Parathyroid adenoma (tissue), 2 donors: Measurements from ENCODE around the gene CST1.
"Not testable (repeated sequence)": the region's sequence is repeated elsewhere in the genome, so short reads cannot be mapped to it uniquely, and the experiment has no call there.

Experiments used
- H2AFZ ChIP-seq: fragments of 300-600 bp; sonication (generic); one replicate; pipeline ENCODE4 v1.7.0; 2017; ENCODE audit warnings: antibody characterized with exemption, mild to moderate bottlenecking
- H3K27ac ChIP-seq: fragments of 300-600 bp; sonication (generic); one replicate; pipeline ENCODE4 v1.7.0; 2017
- H3K27me3 ChIP-seq: fragments of 300-600 bp; sonication (generic); one replicate; pipeline ENCODE4 v1.7.0; 2017; ENCODE audit warnings: low read length; ENCODE audit not compliant: control insufficient read depth, insufficient read depth
- H3K36me3 ChIP-seq: fragments of 300-600 bp; sonication (generic); one replicate; pipeline ENCODE4 v1.7.0; 2017; ENCODE audit warnings: low read length; ENCODE audit not compliant: control insufficient read depth, insufficient read depth
- H3K4me1 ChIP-seq: fragments of 300-600 bp; sonication (generic); one replicate; pipeline ENCODE4 v1.7.0; 2017; ENCODE audit warnings: control low read depth
- H3K4me2 ChIP-seq: fragments of 300-600 bp; sonication (generic); one replicate; pipeline ENCODE4 v1.7.0; 2017; ENCODE audit warnings: low read length
- H3K4me3 ChIP-seq: fragments of 300-600 bp; sonication (generic); one replicate; pipeline ENCODE4 v1.7.0; 2017; ENCODE audit warnings: low read depth, low read length
- H3K79me2 ChIP-seq: fragments of 300-600 bp; sonication (generic); one replicate; pipeline ENCODE4 v1.7.0; 2017; ENCODE audit warnings: control low read depth
- H3K9ac ChIP-seq: fragments of 300-600 bp; sonication (generic); one replicate; pipeline ENCODE4 v1.7.0; 2017; ENCODE audit warnings: mild to moderate bottlenecking
- H3K9me3 ChIP-seq: fragments of 300-600 bp; sonication (generic); one replicate; pipeline ENCODE4 v1.7.0; 2017; ENCODE audit warnings: low read length; ENCODE audit not compliant: control insufficient read depth
- TF ChIP-seq, protein P1 (sequence below): fragments of 300-600 bp; sonication (generic); IDR thresholded peaks from one replicate; pipeline ENCODE4 v1.7.0; 2017; ENCODE audit warnings: antibody characterized with exemption, mild to moderate bottlenecking
- donor health status: primary hyperparathyroidism.

CST1 gene, protein sequence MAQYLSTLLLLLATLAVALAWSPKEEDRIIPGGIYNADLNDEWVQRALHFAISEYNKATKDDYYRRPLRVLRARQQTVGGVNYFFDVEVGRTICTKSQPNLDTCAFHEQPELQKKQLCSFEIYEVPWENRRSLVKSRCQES

DNA sequence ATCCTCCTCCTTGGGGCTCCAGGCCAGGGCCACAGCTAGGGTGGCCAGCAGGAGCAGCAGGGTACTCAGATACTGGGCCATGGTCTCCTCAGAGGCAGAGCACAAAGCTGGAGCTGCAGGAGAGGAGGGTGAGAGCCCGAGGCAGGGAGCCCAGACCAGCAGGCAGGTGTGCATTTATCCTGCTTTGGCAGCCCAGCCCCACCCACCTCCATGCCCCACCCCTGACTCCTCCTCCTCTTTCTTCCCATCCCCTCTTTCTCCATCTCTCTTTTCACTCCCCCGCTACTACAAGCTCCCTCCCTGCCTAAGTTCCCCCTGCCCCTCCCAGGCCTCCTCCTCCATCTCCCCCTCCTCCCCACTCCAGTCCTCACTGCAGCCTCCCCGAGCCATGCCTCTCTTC, at the start of gene CST1:
CST1 (minus strand) TSS at position 150 of the 400 bp plus-strand sequence; CDS start at position 81, 69 bp downstream.
- H3K27me3 ChIP-seq, H3K9me3 ChIP-seq, H3K4me3 ChIP-seq, H3K79me2 ChIP-seq, H2AFZ ChIP-seq, H3K36me3 ChIP-seq, H3K4me2 ChIP-seq, H3K27ac ChIP-seq, H3K4me1 ChIP-seq, H3K9ac ChIP-seq: not testable (repeated sequence)

DNA sequence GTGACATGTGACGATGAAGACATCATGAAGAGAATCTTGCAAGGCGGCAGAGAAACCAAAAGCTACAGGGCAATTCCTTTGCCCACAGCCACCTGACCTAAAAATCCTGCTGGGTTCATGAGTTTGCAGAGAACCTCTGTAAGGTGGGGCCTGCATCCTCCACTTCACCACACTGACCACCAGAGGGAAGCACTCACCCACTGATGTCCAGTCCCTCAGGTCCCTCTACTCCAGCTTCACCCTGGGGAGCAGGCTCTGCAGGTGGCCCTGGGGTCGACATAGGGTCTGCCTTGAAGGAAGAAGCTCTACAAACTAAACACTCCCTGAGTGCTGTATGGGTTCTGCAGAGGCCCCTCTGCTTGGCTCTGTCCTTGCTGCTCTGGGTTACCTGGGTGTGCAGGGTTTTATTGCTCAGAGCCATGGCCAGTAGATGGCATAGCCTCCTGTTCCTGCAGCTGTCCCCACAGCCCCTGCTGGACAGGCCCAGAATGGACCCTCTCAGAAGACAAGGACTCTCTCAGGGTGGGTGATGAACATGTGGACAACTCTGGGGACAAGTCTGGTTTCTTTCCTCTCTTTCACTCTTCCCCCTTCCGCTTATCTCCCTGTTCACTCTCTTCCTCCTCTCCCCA, 48.6 kb upstream of the CST1 start:
- TF ChIP-seq, protein P1, sequence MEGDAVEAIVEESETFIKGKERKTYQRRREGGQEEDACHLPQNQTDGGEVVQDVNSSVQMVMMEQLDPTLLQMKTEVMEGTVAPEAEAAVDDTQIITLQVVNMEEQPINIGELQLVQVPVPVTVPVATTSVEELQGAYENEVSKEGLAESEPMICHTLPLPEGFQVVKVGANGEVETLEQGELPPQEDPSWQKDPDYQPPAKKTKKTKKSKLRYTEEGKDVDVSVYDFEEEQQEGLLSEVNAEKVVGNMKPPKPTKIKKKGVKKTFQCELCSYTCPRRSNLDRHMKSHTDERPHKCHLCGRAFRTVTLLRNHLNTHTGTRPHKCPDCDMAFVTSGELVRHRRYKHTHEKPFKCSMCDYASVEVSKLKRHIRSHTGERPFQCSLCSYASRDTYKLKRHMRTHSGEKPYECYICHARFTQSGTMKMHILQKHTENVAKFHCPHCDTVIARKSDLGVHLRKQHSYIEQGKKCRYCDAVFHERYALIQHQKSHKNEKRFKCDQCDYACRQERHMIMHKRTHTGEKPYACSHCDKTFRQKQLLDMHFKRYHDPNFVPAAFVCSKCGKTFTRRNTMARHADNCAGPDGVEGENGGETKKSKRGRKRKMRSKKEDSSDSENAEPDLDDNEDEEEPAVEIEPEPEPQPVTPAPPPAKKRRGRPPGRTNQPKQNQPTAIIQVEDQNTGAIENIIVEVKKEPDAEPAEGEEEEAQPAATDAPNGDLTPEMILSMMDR: peak; percentile 22

DNA sequence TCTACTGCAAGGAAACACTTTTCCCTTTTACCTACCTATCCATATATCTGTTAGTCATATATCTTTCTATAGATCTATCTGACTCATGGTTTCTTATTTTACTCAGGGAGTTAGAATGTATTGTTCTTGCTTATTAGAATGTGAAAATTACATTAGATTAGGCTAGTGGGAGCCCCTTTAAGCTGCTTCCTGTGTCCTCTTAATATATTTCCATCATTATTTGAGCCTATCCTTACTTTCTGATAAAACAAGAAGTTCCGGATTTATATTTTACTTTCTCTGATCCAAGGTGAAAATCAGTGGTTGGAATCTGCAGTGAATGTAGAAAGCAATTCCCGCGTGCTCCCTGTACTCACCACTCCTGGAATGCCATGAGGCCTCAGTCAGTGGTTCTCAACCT, 44.8 kb upstream of the CST1 start:
- H3K4me2 ChIP-seq: no peak overlapping the region
- no peak overlapping the region for H3K9ac ChIP-seq
- H3K4me1 ChIP-seq: no peaks in the 10 kb centered on the region
- no peaks in the 10 kb centered on the region for H3K79me2 ChIP-seq
- no peaks in the 10 kb centered on the region for H3K9me3 ChIP-seq
- H3K4me3 ChIP-seq: no peak overlapping the region
- H3K27ac ChIP-seq: no peak overlapping the region
- H3K27me3 ChIP-seq: no peaks in the 10 kb centered on the region
- H3K36me3 ChIP-seq: no peaks in the 10 kb centered on the region
- H2AFZ ChIP-seq: no peak overlapping the region
- TF ChIP-seq, protein P1: no peak

More for the DNA sequence above, 48.6 kb upstream of the CST1 start:
- H3K27me3 ChIP-seq, H3K4me2 ChIP-seq, H3K79me2 ChIP-seq, H3K27ac ChIP-seq, H3K9ac ChIP-seq, H3K9me3 ChIP-seq, H2AFZ ChIP-seq, H3K4me1 ChIP-seq, H3K4me3 ChIP-seq, H3K36me3 ChIP-seq: not testable (repeated sequence)

DNA sequence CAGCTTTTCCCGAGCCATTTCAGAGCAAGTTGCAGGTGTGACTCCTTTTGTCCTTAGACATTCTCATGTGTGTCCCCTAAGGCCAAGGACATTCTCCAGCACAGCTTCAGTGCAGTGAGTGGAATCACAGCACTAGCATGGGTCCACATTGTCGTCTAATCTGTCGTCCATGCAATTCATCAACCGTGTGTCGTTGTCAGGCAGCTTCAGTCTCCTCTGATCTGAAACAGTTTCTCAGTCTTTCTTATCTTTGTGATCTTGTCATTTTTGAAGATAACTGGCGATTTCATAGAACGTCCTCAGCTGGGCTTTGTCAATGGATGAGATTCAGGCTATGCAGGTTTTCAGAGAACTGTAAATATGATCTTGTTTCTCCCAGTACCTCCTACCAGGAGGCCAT, 44.1 kb upstream of the CST1 start:
- Histone ChIP-seq H2AFZ (no peak overlapping the region), H3K36me3 (no peaks in the 10 kb centered on the region), H3K79me2 (no peaks in the 10 kb centered on the region), H3K4me2 (no peak overlapping the region), H3K4me1 (no peaks in the 10 kb centered on the region), H3K9ac (no peak overlapping the region), H3K27ac (no peak overlapping the region), H3K27me3 (no peaks in the 10 kb centered on the region), H3K9me3 (no peaks in the 10 kb centered on the region), H3K4me3 (no peak overlapping the region)
- TF ChIP-seq, protein P1: no peak

DNA sequence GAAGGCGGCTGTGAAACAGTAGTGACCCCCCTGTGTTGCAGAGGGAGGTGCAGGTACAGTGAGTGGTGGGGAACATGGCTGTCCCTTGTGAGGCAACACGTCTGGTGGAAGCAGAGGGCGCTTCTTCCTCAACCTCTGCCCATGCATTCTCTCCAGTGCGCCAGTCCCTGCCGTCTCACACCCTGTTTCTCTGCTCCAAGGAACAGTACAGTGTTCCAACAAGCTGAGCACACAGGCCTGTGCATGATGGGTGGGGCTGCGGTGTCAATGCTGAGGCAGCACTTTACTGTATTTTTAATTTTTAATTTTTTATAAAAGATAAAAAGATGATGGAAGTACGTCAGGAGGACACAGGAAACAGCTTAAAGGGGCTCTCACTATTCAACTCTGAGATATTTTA, 43.3 kb upstream of the CST1 start:
- Histone ChIP-seq H3K27ac (no peak overlapping the region), H2AFZ (no peak overlapping the region), H3K4me1 (no peaks in the 10 kb centered on the region), H3K4me3 (no peak overlapping the region), H3K79me2 (no peaks in the 10 kb centered on the region), H3K4me2 (no peak overlapping the region), H3K36me3 (no peaks in the 10 kb centered on the region), H3K27me3 (no peaks in the 10 kb centered on the region), H3K9ac (no peak overlapping the region), H3K9me3 (no peaks in the 10 kb centered on the region)
- TF ChIP-seq, protein P1: no peak
